OCI-LY3 (cell line): ENCODE measurements around the gene GIT2.

Experiments used
- EZH2phosphoT487 ChIP-seq: fragments of 200-600 bp; shearing (Covaris generic); IDR thresholded peaks from 2 replicates; pipeline ENCODE4 v1.6.1; 2018; ENCODE audit warnings: antibody characterized with exemption, mixed run types, low read depth
- TF ChIP-seq, protein P1 (sequence below): fragments of 200-600, 300-600 bp; sonication (generic); IDR thresholded peaks from 2 replicates; pipeline ENCODE4 v1.5.1; 2014; ENCODE audit warnings: antibody characterized with exemption, low read length, low read depth

DNA sequence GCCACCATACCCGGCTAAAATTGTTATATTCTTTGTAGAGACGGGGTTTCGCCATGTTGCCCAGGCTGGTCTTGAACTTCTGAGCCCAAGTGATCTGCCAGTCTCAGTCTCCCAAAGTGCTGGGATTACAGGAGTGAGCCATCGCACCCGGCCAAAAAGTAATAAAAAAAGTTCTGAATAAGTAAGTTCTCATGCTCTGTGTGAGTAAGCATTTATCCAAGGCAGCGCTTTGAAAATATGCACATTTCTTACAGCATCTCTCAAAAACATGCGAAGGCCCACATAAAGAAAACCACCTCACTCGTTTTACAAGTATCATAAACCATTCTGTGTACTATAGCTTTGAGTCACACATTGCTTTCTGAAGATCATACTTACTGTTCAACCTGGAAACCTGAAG, 8.6 kb downstream of the GIT2 start:
- TF ChIP-seq, protein P1, sequence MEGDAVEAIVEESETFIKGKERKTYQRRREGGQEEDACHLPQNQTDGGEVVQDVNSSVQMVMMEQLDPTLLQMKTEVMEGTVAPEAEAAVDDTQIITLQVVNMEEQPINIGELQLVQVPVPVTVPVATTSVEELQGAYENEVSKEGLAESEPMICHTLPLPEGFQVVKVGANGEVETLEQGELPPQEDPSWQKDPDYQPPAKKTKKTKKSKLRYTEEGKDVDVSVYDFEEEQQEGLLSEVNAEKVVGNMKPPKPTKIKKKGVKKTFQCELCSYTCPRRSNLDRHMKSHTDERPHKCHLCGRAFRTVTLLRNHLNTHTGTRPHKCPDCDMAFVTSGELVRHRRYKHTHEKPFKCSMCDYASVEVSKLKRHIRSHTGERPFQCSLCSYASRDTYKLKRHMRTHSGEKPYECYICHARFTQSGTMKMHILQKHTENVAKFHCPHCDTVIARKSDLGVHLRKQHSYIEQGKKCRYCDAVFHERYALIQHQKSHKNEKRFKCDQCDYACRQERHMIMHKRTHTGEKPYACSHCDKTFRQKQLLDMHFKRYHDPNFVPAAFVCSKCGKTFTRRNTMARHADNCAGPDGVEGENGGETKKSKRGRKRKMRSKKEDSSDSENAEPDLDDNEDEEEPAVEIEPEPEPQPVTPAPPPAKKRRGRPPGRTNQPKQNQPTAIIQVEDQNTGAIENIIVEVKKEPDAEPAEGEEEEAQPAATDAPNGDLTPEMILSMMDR = no peak
- TF ChIP-seq EZH2phosphoT487 = no peak
